ENCODE data around the gene BTNL9. TPM values are rescaled to one million over a fixed set of nuclear protein-coding genes. Genes with fewer than 3 reads are reported as not detected.

The BTNL9 gene
- total RNA-seq, 1 experiment from 2014 or later = not detected

GRCh38 chr5:181070523-181070922 is 30.5 kb downstream of the BTNL9 start:
- peaks cover 43% of the 10 kb centered on the region for H3K27me3 ChIP-seq (replicated peaks; ENCODE audit: insufficient read depth, low read depth, low read length, poor library complexity)
- intact Hi-C loops (cut with micrococcal nuclease; ENCODE audit: unreplicated experiment) = no loop called here
- no peaks in the 10 kb centered on the region for H3K9me3 ChIP-seq (ENCODE audit: low read depth, low read length, poor library complexity, severe bottlenecking)
- no peak overlapping the region for H3K4me3 ChIP-seq (ENCODE audit: low read depth, low read length, poor library complexity, severe bottlenecking)
- H3K27ac ChIP-seq (ENCODE audit: low read depth, low read length, poor library complexity, severe bottlenecking) = no peak overlapping the region
- H3K4me1 ChIP-seq (ENCODE audit: insufficient read depth, low read length, poor library complexity, severe bottlenecking) = no peaks in the 10 kb centered on the region
- DNase-seq (ENCODE audit: low spot score) = no peak
- no peaks in the 10 kb centered on the region for H3K36me3 ChIP-seq (ENCODE audit: insufficient read depth, low read length, poor library complexity, severe bottlenecking)
- no TSS peak for BruUV-seq (replicated peaks)
- no peak for TF ChIP-seq CTCF (conservative IDR thresholded peaks at IDR 0.05; ENCODE audit: low read depth, low read length)
- no peak for TF ChIP-seq EZH2 (IDR thresholded peaks at IDR 0.05; ENCODE audit: borderline replicate concordance, low read depth, low read length, poor library complexity, severe bottlenecking)
- CTCF ChIA-PET = no interaction called here
- POLR2A ChIA-PET (ENCODE audit: low non-redundant PET) = no interaction called here

GRCh38 chr5:181071257-181071656 is 31.2 kb downstream of the BTNL9 start:
- POLR2A ChIA-PET (ENCODE audit: low non-redundant PET) = no interaction called here
- no TSS peak for BruUV-seq (replicated peaks)
- Histone ChIP-seq H3K4me3 (ENCODE audit: low read depth, low read length, poor library complexity, severe bottlenecking) (no peak overlapping the region), H3K4me1 (ENCODE audit: insufficient read depth, low read length, poor library complexity, severe bottlenecking) (no peaks in the 10 kb centered on the region), H3K27ac (ENCODE audit: low read depth, low read length, poor library complexity, severe bottlenecking) (no peak overlapping the region), H3K36me3 (ENCODE audit: insufficient read depth, low read length, poor library complexity, severe bottlenecking) (no peaks in the 10 kb centered on the region), H3K9me3 (ENCODE audit: low read depth, low read length, poor library complexity, severe bottlenecking) (no peaks in the 10 kb centered on the region), H3K27me3 (replicated peaks; ENCODE audit: insufficient read depth, low read depth, low read length, poor library complexity) (peaks cover 43% of the 10 kb centered on the region)
- intact Hi-C loops (cut with micrococcal nuclease; ENCODE audit: unreplicated experiment) = no loop called here
- CTCF ChIA-PET = no interaction called here
- TF ChIP-seq CTCF (conservative IDR thresholded peaks at IDR 0.05; ENCODE audit: low read depth, low read length) = no peak
- no peak for TF ChIP-seq EZH2 (IDR thresholded peaks at IDR 0.05; ENCODE audit: borderline replicate concordance, low read depth, low read length, poor library complexity, severe bottlenecking)
- no peak for DNase-seq (ENCODE audit: low spot score)

- H3K27me3 ChIP-seq (replicated peaks; ENCODE audit: insufficient read depth, low read depth, low read length, poor library complexity) = peaks cover 24% of the 10 kb centered on the region
- no peak for TF ChIP-seq CTCF (conservative IDR thresholded peaks at IDR 0.05; ENCODE audit: low read depth, low read length)
- TF ChIP-seq EZH2 (IDR thresholded peaks at IDR 0.05; ENCODE audit: borderline replicate concordance, low read depth, low read length, poor library complexity, severe bottlenecking) = no peak
- H3K4me1 ChIP-seq (ENCODE audit: insufficient read depth, low read length, poor library complexity, severe bottlenecking) = no peaks in the 10 kb centered on the region
- ChIA-PET POLR2A (ENCODE audit: low non-redundant PET) (no interaction called here), CTCF (no interaction called here)
- H3K27ac ChIP-seq (ENCODE audit: low read depth, low read length, poor library complexity, severe bottlenecking) = no peak overlapping the region
- H3K4me3 ChIP-seq (ENCODE audit: low read depth, low read length, poor library complexity, severe bottlenecking) = no peak overlapping the region
- peaks cover 4% of the 10 kb centered on the region for H3K9me3 ChIP-seq (ENCODE audit: low read depth, low read length, poor library complexity, severe bottlenecking)
- DNase-seq (ENCODE audit: low spot score) = no peak
- BruUV-seq (replicated peaks) = no TSS peak
- intact Hi-C loops (cut with micrococcal nuclease; ENCODE audit: unreplicated experiment) = no loop called here
- H3K36me3 ChIP-seq (ENCODE audit: insufficient read depth, low read length, poor library complexity, severe bottlenecking) = no peaks in the 10 kb centered on the region
Observed at GRCh38 chr5:181076920-181077319, 36.9 kb downstream of the BTNL9 start.

Measured in A673 (cell line).